HepG2 (cell line): ENCODE measurements around the gene KIF9. TPM values are rescaled to one million over a fixed set of nuclear protein-coding genes. Genes with fewer than 3 reads are reported as not detected.
A peak's percentile ranks its signal among the peaks of the same experiment; 100 is the strongest.

ENCODE experiments used
- ARID5B ChIP-seq: IDR thresholded peaks from 2 replicates; pipeline ENCODE4 v1.4.0; 2020; ENCODE audit warnings: mild to moderate bottlenecking, missing genetic modification reagents
- DPF2 ChIP-seq: sonication (generic); formaldehyde crosslinking; IDR thresholded peaks from 2 replicates; pipeline ENCODE4 v1.4.0; 2020; ENCODE audit warnings: mild to moderate bottlenecking, low read depth, missing genetic modification reagents, borderline replicate concordance
- FOXA3 ChIP-seq: IDR thresholded peaks from 2 replicates; pipeline ENCODE4 v1.6.1; 2016; ENCODE audit warnings: missing genetic modification reagents, missing compliant biosample characterization
- GATAD2A ChIP-seq: IDR thresholded peaks from 2 replicates; pipeline ENCODE4 v1.6.1; 2016
- GFI1 ChIP-seq: sonication (generic); formaldehyde crosslinking; IDR thresholded peaks from 2 replicates; pipeline ENCODE4 v1.5.0; 2020; ENCODE audit warnings: missing genetic modification reagents, mild to moderate bottlenecking, borderline replicate concordance
- GRHL1 ChIP-seq: sonication (generic); formaldehyde crosslinking; conservative IDR thresholded peaks from 2 replicates; pipeline ENCODE4 v1.8.0; 2022; ENCODE audit warnings: missing genetic modification reagents
- HDAC2 ChIP-seq: sonication (generic); formaldehyde crosslinking; IDR thresholded peaks from 2 replicates; pipeline ENCODE4 v1.4.0; 2020; ENCODE audit warnings: missing genetic modification reagents
- KDM5B ChIP-seq: sonication (generic); formaldehyde crosslinking; IDR thresholded peaks from 2 replicates; pipeline ENCODE4 v1.4.0; 2020; ENCODE audit warnings: missing genetic modification reagents, mild to moderate bottlenecking, borderline replicate concordance
- KDM6A ChIP-seq: IDR thresholded peaks from 2 replicates; pipeline ENCODE4 v1.6.1; 2016; ENCODE audit warnings: low read depth
- MBD4 ChIP-seq: IDR thresholded peaks from 2 replicates; pipeline ENCODE4 v1.6.1; 2012; ENCODE audit warnings: low read length, inconsistent platforms, borderline replicate concordance
- NR2F6 ChIP-seq, 2 experiments: IDR thresholded peaks; 2 replicates each; pipeline ENCODE4 v1.6.1; 2016; ENCODE audit warnings: antibody characterized with exemption in 1 of 2, mild to moderate bottlenecking in 1 of 2
- POGK ChIP-seq: sonication (generic); formaldehyde crosslinking; conservative IDR thresholded peaks from 2 replicates; pipeline ENCODE4 v1.8.0; 2022; ENCODE audit warnings: mild to moderate bottlenecking, moderate library complexity, missing genetic modification reagents
- POGZ ChIP-seq: sonication (generic); formaldehyde crosslinking; IDR thresholded peaks from 2 replicates; pipeline ENCODE4 v1.4.0; 2020; ENCODE audit warnings: mild to moderate bottlenecking, missing genetic modification reagents
- SMAD1 ChIP-seq: sonication (generic); formaldehyde crosslinking; IDR thresholded peaks from 2 replicates; pipeline ENCODE4 v1.4.0; 2020; ENCODE audit warnings: missing genetic modification reagents, low read depth, mild to moderate bottlenecking, borderline replicate concordance
- ZGPAT ChIP-seq: IDR thresholded peaks from 2 replicates; pipeline ENCODE4 v1.6.1; 2016; ENCODE audit warnings: mild to moderate bottlenecking
- ZNF414 ChIP-seq: sonication (generic); formaldehyde crosslinking; IDR thresholded peaks from 2 replicates; pipeline ENCODE4 v1.5.0; 2020; ENCODE audit warnings: missing genetic modification reagents
- ZNF512B ChIP-seq: sonication (generic); formaldehyde crosslinking; IDR thresholded peaks from 2 replicates; pipeline ENCODE4 v1.5.1; 2020; ENCODE audit warnings: missing genetic modification reagents, mild to moderate bottlenecking, borderline replicate concordance
- polyA plus RNA-seq, 8 experiments: library from polyadenylated mRNA; depleted of rRNA in 3 of 8; stranded (reverse) in 7 of 8; unstranded in 1 of 8; fragments of >200 nt; fragmentation: Illumina TruSeq in 4 of 8; extraction: Trizol in 4 of 8; gene quantifications; 2 replicates each; pipeline versions ENCODE4 v1.2.1 to v1.2.3, GENCODE V29; 2011 to 2016; ENCODE audit warnings: low read depth in 4 of 8, missing spikeins in 1 of 8, mixed read lengths in 1 of 8; ENCODE audit not compliant: insufficient read depth in 1 of 8
- total RNA-seq, 5 experiments: library from RNA; depleted of rRNA; stranded (reverse); fragments of >200 nt; fragmentation: Illumina TruSeq; extraction: Trizol; gene quantifications; 2 replicates each; pipeline ENCODE4 v1.2.3, GENCODE V29; 2016; ENCODE audit warnings: low read depth in 1 of 5

KIF9 gene
- total and polyA plus RNA-seq, 2 of the 13 experiments (the other 11 are each of a cell fraction or from before 2014, with no cell fraction given), result 5.1 to 16.9 TPM

GRCh38 chr3:47301456-47301855 lies 18.9 kb upstream of the KIF9 start (continued):
- TF ChIP-seq ZNF414 (CRISPR knock-in tag) (0 out of 2 replicates have a peak, but pooled peaks have one; percentile 29), GRHL1 (CRISPR knock-in tag) (no peak), DPF2 (CRISPR knock-in tag) (0 out of 2 replicates have a peak, but pooled peaks have one; percentile 23), ZGPAT (CRISPR knock-in tag) (peak; percentile 59; the same call in 1 of the 2 replicates), ARID5B (CRISPR knock-in tag) (peak; percentile 80), ZNF512B (no peak), MBD4 (no peak), GFI1 (CRISPR knock-in tag) (peak; percentile 42; the same call in 1 of the 2 replicates), NR2F6 (IDR thresholded peaks at IDR 0.05) (peak; percentile 89), NR2F6 (CRISPR knock-in tag; IDR thresholded peaks at IDR 0.05) (peak; percentile 90), KDM6A (peak; percentile 40; the same call in 1 of the 2 replicates), SMAD1 (CRISPR knock-in tag) (no peak), HDAC2 (CRISPR knock-in tag) (0 out of 2 replicates have a peak, but pooled peaks have one; percentile 21), POGK (CRISPR knock-in tag) (no peak), POGZ (CRISPR knock-in tag) (peak; percentile 25; the same call in 1 of the 2 replicates), KDM5B (CRISPR knock-in tag) (no peak), GATAD2A (0 out of 2 replicates have a peak, but pooled peaks have one; percentile 22), FOXA3 (CRISPR knock-in tag) (peak; percentile 16; the same call in 1 of the 2 replicates)
